Measurements from ENCODE around the gene LRIG2. TPM values are rescaled to one million over a fixed set of nuclear protein-coding genes. Genes with fewer than 3 reads are reported as not detected.
A peak's percentile ranks its signal among the peaks of the same experiment; 100 is the strongest.

LRIG2 gene
- total RNA-seq, 1 experiment from 2014 or later = 23.2 TPM

DNA sequence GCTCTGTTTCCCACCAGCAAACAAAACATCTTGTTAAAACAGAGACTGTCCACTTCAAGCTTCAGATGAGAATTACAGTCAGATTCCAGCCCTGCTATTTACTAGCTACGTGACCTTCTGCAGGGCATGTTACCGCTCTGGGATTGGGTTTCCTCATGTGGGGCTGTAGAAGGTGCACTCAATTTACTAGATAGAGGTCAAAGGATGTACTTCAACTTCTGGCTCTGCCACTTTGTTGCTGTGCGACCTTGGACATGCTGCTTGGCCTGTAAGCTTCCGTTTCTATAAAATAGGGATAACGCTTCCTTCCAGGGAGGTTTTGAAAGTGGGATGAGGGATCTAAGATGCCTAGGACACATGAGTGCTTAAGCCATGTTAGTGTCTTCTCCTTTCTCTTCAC is 46.0 kb upstream of the LRIG2 start:
- no peak overlapping the region for H3K14ac ChIP-seq (ENCODE audit: insufficient read depth, low read length)
- no CpG with 5 or more reads among the region's 5 CpGs for WGBS (ENCODE audit: extremely low coverage, insufficient read length, low lambda C conversion rate)

More for the DNA sequence above, 46.0 kb upstream of the LRIG2 start:
- H3K36me3 Mint-ChIP-seq (ENCODE audit: insufficient read depth in 1 of 3, low read depth in 3 of 3) = peaks cover 0 to 6% (median 2%) of the 10 kb centered on the region in 3 experiments; a peak in 4 of 7 replicates
- peak; percentile 29 for DNase-seq
- no peaks in the 10 kb centered on the region for H3K9me3 Mint-ChIP-seq
- Histone ChIP-seq H3K79me1 (ENCODE audit: insufficient read depth, low read depth, low read length, poor library complexity, severe bottlenecking) (no peaks in the 10 kb centered on the region), H2BK120ac (ENCODE audit: low read depth, low read length, poor library complexity, severe bottlenecking) (no peak overlapping the region), H2AK5ac (ENCODE audit: insufficient read length, low read length) (no peak overlapping the region), H3K4ac (ENCODE audit: low read depth, low read length) (no peak overlapping the region), H3K4me1 (ENCODE audit: insufficient read depth, low read length) (peaks cover 10% of the 10 kb centered on the region; the same call in 1 of the 2 replicates), H3K27ac (ENCODE audit: insufficient read length, low read depth, low read length) (peak overlapping the region; percentile 83), H2BK20ac (ENCODE audit: low read depth, low read length, poor library complexity, severe bottlenecking) (peak overlapping the region; percentile 62), H3K23ac (ENCODE audit: insufficient read length, low read depth, low read length) (no peak overlapping the region), H3K56ac (ENCODE audit: insufficient read length, low read depth, low read length) (no peak overlapping the region), H3T11ph (ENCODE audit: low read length) (no peak overlapping the region), H3K18ac (ENCODE audit: insufficient read length, low read depth, low read length) (no peak overlapping the region), H2BK12ac (ENCODE audit: insufficient read length, low read depth, low read length) (peak overlapping the region; percentile 3), H3K27me3 (ENCODE audit: insufficient read depth, low read length) (no peaks in the 10 kb centered on the region), H3K79me2 (ENCODE audit: insufficient read depth, low read length) (no peaks in the 10 kb centered on the region), H3K4me2 (ENCODE audit: insufficient read depth, insufficient read length, low read length) (no peak overlapping the region), H4K20me1 (ENCODE audit: control insufficient read depth, insufficient read depth, insufficient read length) (no peaks in the 10 kb centered on the region), H2BK5ac (ENCODE audit: insufficient read length, low read length) (no peak overlapping the region), H2BK15ac (ENCODE audit: low read depth, low read length) (no peak overlapping the region), H3K9ac (ENCODE audit: extremely low read depth, insufficient read length, low read length) (no peak overlapping the region), H3K9me3 (ENCODE audit: control insufficient read depth, low read depth, low read length) (no peaks in the 10 kb centered on the region), H4K8ac (replicated peaks; ENCODE audit: insufficient read length, low read depth, low read length) (no peak overlapping the region), H4K91ac (ENCODE audit: insufficient read length, low read depth, low read length) (no peak overlapping the region), H4K5ac (ENCODE audit: insufficient read length, low read depth, low read length) (no peak overlapping the region), H2AFZ (ENCODE audit: low read length) (no peak overlapping the region), H3K23me2 (ENCODE audit: insufficient read length, low read depth, low read length, poor library complexity, severe bottlenecking) (no peaks in the 10 kb centered on the region)
- peak overlapping the region in 1 of 2 experiments; percentile 65; a peak in 1 of 5 replicates for H3K4me3 Mint-ChIP-seq
- H3K27me3 Mint-ChIP-seq (ENCODE audit: low read depth) = no peaks in the 10 kb centered on the region
- peaks cover 49 to 56% of the 10 kb centered on the region in 2 experiments for H3K4me1 Mint-ChIP-seq
- TF ChIP-seq, protein P1, sequence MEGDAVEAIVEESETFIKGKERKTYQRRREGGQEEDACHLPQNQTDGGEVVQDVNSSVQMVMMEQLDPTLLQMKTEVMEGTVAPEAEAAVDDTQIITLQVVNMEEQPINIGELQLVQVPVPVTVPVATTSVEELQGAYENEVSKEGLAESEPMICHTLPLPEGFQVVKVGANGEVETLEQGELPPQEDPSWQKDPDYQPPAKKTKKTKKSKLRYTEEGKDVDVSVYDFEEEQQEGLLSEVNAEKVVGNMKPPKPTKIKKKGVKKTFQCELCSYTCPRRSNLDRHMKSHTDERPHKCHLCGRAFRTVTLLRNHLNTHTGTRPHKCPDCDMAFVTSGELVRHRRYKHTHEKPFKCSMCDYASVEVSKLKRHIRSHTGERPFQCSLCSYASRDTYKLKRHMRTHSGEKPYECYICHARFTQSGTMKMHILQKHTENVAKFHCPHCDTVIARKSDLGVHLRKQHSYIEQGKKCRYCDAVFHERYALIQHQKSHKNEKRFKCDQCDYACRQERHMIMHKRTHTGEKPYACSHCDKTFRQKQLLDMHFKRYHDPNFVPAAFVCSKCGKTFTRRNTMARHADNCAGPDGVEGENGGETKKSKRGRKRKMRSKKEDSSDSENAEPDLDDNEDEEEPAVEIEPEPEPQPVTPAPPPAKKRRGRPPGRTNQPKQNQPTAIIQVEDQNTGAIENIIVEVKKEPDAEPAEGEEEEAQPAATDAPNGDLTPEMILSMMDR (conservative IDR thresholded peaks at IDR 0.05) = no peak
- H3K27ac Mint-ChIP-seq = peak overlapping the region; percentile 38 to 93 (median 82)
